GM19397 (cell line): ENCODE data around the gene SLC25A1.
"Not testable (repeated sequence)": the region's sequence is repeated elsewhere in the genome, so short reads cannot be mapped to it uniquely, and the experiment has no call there.

ENCODE experiments used
- ATAC-seq: cut with Tn5 transposase; IDR thresholded peaks from one replicate; pipeline ENCODE4 v1.9.1; 2021; ENCODE audit warnings: mild to moderate bottlenecking, moderate library complexity; ENCODE audit not compliant: unreplicated experiment

SLC25A1 gene

DNA sequence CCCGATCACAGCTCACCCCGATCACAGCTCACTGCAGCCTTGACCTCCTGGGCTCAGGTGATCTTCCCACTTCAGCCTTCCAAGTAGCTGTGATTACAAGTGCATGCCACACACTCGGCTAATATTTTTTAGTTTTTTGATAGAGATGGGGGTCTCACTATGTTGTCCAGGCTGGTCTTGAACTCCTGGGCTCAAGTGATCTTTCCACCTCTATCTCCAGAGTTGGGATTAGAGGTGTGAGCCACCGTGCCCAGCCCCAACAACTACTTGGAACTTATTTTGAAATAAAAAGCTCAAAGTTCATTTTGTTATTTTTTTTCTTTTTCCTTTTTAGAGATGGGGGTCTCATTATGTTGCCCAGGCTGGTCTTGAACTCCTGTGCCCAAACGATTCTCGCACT lies 27.8 kb upstream of the SLC25A1 start:
- no peak for ATAC-seq

DNA sequence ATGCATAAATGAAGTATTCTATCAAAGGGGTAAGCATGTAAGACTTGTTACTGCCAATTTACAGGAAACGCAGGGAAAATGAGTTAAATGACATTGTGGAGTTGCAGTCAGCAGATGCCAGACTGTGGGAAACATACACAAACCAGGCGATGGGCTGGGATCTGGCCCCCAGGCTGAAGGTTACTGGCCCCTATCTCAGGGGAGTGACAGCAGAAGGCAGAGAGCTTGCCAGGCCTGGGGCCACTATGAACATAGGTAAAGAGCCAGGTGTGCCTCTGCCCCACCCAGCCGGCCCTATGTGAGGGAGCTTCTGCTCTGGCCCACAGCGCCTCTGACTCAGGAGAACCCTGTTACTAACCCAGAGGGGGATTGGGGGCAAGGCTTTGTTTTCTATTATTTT lies 26.1 kb upstream of the SLC25A1 start:
- no peak for ATAC-seq

DNA sequence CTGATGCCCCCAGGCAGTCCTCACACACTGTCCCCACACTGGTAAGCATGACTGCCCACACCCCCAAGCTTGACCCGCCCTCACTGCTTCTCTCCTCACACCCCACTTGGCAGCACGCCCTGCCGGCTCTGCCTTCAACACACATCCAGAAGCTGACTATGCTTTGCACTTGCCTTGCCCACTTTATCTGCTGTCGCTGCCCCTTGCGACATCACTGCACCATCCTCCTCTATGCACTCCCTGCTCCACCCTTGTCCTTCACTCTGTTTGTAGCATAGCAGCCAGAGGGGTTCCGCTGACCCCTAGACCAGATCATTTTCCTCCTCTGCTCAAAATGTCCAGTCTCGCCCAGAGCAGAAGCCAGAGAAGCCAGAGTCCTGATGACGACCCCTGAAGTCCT lies 25.3 kb upstream of the SLC25A1 start:
- no peak for ATAC-seq

DNA sequence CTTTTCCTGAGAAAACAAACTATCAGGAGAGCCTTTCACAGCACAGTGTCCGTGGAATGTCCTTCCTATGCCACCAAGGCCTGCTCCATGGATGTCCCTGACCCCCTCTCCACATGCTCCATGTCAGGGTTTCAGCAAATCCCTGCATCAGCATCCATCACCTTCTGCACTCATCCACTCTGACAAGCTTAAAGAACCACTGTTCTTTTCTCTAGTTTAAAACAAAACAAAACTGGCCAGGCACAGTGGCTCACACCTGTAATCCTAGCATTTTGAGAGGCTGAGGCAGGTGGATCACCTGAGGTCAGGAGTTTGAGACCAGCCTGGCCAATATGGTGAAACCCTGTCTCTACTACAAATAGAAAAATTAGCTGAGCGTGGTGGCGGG lies 24.3 kb upstream of the SLC25A1 start:
- ATAC-seq = not testable (repeated sequence)

DNA sequence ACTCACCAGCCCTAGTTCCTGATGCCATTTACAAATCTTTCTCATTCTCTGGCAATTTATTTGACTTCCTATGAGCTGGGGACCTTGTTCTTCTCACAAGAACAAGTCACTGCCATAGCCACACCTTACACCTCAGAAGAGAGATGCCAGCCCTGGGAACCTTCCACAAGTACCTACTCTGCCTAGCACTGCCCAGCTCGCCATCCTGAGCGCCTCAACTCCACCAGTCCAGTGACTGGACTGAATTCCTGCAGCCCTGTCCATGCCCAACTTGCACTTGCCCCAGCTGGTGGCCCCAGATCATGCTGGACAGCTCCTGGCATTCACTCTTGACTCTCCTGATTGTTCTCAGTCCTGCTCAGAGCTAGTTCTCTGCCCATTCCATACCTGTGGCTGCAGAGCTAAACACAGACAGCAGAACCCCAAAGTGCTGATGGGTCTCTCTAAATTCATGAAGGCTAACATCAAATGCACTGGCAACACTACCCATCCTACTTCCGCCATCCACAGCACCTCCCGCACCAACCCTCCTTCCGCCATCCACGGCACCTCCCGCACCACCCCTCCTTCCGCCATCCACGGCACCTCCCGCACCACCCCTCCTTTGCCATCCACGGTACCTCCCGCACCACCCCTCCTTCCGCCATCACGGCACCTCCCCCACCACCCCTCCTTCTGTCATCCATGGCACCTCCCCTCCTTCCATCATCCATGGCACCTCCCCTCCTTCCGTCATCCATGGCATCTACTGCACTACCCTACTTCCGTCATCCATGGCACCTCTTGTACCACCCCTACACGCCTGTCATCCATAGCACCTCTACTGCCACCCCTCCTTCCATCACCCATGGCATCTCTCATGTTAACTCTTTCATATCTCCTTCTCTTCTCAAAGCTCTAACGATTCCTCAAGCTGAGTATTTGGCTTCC lies 23.6 kb upstream of the SLC25A1 start:
- ATAC-seq = no peak

DNA sequence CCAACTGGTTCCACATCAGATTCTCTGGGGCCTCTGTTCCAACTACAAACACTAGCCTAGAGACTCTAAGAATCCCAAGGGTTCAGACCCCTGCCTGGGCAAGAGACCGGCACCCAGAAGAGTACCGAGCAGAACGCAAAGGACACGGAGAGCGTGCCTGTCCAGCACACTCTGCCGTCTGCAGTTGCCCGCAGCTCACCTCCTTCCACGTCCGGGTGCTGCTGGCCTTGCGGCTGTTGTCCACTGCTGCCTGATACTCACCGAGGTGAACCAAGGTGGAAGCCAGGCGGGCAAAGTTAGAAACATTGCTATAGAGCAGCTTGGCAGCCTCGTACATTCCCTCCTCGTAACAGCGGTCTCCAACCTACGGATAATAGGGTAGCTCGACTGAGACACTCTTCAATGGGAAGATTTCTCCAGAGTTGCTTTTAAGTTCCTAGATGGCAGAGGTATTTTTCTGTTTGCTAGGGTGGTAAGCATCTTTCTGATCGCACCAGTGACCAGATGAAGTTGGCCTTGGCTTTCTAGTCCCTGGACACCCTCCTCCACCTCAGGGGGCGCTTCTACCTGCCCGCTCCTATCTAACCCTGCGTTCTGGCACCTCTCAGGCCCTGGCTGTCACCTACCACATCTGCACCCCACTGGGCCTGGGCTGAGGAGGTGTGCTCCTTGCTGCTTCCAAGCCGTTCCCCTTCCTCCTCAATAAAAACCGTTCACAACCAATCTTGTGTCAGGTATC lies 22.8 kb upstream of the SLC25A1 start:
- no peak for ATAC-seq

DNA sequence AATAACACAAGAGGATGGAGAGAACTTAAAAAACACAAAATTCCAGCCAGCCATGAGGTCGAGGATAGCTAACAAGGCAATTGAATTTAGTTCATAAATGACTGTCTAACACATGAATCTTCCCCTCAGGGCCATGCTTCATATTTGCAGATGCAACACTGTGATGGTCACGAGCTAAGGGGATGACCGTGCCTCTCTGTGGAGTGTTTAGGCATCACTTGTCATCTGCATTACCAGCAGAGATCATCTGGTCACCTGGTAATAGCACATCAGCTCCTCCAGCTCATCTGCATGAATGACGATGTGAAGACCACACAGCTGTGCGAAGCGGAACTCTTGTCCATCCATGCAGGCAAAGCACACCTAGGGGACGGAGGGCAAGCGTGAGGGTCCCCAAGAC lies 20.9 kb upstream of the SLC25A1 start:
- ATAC-seq = no peak

DNA sequence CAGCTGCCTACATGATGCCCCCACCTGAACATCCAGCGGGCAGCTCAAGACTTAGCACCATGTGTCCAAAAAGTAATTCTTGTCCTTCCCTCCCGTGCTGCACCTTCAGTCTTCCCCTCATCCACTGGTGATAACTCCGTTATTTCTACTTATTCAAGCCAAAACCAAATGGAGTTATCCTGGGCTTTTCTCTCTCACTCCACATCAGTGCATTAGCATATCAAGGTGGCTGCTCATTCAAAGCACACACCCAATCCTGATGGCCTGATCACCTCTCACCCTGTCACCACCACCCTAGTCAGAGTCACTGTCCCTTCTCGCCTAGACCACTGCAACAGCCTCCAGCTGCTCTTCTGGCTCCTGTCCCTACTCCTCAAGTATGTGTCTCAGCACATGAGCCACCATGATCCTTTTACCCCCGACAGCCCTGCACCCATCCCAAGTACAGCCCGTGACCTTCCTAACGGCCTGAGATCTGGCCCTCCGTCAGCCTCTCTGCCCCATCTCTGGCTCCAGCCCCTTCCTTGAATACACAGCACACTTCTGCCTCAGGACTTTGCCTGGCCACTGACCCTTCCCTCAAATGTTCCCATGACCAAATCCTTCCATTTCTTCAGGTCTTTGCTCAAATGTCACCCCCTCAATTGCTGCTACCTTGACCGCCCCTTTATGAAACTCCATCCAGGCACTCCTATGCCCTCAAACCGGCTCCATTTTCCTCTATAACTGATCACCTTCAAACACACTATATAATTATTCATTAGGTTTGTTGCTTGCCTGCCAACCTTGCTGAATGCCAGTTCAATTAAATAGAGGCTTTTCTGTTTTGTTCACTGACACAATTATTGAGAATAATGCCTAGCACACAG lies 19.7 kb upstream of the SLC25A1 start:
- no peak for ATAC-seq

DNA sequence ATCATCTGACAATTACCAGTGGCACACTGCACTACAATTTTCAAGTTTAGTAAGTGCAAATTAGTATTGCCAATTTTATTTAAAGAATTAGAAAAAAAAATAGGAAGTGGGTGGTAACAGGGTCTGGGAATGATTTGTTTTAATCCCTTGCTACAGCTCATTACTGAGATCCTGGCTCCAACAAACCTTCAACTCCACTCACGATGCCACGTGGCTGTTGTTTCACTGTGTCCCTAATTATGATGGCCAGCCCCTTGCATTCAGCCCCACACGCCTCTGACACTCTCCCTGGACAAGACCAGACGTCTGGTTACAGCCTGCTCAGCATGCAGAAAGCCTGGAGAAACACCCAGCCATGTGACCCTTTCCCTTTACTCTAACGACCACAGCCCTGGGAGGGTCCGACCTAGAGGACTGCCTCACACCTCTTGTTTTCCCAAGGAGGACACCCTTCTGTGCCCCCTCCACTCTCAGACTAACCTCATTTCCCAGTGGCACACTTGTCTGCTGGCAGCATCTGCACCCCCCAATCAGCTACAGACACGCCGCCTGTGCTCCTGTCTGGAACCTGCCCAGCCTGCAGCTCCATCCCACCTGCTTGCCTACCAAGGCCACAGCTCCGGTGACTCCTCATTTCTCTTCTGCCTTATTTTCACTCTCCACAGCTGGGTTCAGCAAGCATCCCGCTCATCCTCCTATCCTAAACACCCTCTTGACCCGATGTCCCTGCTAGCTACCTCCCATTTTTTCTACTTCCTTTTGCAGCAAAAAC lies 18.5 kb upstream of the SLC25A1 start:
- ATAC-seq = no peak

DNA sequence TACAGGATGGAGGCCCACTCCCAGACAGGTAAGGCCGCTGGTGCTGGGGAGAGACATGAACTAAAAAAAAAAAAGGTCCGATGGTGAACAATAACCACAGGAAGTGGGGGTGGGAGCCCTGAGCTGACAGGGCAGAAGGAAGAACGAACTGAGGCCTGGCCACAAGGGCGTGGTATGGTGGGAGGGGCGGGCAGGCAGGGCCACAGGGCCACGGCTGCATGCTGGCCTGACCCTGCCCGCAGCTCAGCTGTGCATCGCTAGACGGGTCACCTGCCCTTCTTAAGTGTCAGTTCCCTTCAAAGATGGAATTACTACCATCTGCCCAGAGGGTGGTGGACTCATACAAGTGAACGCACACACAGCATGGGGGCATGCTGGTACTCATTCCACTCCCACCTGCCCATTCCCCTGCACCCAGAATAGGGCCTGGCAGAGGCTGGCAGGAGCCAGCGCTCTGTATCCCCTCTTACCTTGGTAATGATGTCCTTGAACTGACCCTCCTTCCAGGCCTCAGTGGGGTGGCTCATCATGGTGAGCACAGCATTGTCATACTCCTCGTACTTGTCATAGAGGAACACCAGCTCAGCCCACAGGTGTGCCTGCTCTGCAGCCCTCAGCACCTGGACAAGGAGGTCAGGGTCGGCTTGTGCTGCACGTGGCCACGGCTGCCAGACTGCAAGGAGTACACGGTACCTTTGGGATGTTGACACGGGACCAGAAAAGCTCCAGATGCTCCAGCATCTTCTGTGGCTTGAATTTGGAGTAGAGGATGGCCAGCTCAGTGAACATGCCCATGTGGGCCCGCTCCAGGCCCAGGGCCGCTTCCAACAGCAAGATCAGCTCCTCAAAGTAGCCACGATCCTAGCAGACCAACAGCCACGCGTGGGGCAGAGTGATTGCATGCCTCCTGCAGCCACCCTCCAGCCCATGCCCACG lies 17.5 kb upstream of the SLC25A1 start:
- no peak for ATAC-seq

DNA sequence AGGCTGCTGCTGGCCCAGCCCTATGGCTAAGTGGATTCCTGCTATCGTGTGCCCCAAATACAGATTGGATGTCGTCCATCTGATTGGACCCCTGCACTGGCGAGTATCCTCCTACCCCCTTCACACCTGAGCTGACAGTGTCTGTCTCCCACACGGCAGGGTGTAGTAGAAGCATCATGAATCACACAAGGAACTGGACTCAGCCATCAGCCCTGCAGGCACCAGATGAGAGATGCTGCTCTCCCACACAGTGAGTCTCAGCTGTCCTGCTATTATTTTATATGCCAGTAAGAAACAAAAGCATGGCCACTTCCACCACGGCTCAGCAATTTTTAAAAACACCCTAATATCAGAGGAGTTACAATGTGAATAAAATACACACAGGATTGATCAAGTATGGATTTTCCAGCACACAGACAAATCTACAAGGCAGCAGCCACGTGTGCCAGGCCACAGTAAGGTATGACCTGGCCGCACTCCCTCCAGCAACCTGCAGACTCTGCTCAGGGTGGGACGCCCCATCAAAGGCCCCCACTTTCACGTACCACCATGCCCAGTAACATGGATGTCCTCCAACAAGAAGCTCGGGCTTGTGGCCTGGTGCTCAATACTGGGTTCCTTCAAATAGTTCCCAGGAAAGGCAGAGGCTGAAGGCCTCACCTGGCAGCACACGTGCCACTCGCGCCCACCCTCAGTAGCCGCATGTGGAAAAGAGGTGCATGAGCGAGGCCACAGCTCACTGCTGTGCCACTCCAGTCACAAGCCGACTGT lies 16.4 kb upstream of the SLC25A1 start:
- ATAC-seq = no peak

DNA sequence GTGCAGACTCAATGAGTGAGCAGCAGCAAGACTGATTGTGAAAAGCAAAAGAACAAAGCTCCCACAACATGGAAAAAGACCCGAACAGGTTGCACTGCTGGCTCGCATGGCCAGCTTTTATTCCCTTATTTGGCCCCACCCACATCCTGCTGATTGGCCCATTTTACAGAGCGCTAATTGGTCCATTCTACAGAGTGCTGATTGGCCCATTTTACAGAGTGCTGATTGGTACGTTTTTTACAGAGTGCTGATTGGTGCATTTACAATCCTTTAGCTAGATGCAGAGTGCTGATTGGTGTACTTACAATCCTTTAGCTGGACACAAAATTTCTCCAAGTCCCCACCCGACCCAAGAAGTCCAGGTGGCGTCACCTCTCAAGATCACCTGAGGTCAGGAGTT lies 15.3 kb upstream of the SLC25A1 start:
- no peak for ATAC-seq

DNA sequence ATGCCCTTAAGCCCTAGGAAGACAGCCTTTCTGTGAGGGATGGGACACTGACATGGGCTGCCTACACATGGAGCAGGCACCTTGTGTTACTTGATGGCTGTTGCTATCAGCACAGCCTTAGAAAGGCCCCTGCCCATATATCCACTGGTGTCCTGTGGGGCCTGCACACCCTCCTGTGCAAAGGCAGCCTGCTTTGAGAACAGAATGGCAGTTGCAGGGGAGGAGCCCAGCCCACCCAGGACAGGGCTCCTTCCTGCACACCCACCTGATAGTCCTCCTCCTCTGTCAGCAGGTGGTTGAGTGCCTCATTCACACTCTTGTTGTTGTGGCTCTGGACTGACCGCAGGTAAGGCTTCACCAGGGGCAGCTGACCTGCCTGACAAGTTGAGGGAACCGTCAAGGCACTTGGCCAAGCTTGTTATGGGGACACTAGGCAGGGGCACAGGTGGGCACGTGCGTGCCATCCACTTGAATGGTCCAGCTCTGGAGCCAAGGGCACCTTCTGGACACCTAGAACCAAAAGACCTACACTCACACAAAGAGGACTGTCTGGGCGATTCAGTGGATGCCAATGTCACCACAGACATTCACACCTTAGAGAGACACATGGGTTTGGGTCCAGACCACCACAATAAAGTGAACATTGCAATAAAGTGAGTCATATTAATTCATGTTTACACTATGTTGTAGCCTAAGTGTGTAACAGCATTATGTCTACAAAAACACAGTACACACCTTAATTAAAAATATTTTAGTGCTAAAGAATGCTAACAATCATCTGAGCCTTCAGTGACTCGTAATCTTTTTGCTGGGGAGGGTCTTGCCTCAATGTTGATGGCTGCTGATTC lies 9.4 kb upstream of the SLC25A1 start:
- ATAC-seq = no peak

DNA sequence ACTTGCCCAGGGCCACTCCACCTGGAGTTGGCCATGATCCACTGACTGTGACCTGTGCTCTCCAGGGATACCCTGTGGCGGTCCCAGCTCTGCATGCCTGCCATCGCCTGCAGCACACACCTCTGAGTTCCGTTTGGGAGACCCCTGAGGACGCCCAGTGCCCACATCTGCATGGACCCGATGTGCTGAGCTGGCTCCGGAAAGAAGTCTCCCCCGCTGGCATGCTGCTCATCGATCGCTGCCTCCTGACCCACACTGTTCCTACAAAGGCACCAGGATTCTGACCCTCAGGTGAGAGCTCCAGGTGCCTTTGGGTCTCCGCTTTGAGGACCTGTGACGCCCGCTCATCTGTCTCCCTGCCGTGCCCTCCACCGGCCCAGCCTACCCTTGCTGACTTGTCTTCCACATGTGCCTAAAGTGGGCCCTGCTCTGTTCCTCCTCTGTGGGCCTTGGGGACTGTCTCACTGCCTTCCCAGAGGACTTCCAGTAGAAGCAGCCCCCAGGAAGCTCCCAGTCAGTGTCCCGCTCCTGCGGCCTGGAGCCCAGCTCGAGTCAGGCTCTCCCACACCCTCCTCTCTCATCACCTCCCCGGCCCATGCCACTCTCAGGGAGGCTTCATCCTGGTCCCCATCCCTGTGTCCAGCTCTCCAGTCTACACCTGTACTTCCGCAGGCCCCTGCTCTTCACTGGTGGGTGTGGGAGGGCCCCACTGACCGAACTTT lies 5.9 kb upstream of the SLC25A1 start:
- ATAC-seq = no peak

DNA sequence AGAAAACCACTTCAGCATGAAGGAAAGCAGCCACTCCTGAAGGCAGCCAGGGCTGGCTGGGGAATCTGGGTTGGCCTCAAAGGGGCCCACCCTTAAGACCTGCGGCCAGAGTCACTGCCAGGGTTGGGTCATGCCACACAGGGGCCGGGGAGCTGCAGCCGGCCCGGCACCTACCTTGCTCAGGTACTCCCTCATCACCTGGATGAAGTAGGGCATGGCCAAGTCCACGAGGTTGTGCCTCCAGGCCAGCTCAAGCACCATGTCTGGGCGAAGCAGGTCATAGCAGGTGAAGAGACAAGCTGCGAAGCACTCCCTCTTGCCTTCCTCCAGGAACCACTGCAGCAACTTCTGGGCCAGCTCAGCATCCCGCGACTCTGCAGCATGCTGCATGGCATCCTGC lies 4.7 kb upstream of the SLC25A1 start:
- no peak for ATAC-seq

DNA sequence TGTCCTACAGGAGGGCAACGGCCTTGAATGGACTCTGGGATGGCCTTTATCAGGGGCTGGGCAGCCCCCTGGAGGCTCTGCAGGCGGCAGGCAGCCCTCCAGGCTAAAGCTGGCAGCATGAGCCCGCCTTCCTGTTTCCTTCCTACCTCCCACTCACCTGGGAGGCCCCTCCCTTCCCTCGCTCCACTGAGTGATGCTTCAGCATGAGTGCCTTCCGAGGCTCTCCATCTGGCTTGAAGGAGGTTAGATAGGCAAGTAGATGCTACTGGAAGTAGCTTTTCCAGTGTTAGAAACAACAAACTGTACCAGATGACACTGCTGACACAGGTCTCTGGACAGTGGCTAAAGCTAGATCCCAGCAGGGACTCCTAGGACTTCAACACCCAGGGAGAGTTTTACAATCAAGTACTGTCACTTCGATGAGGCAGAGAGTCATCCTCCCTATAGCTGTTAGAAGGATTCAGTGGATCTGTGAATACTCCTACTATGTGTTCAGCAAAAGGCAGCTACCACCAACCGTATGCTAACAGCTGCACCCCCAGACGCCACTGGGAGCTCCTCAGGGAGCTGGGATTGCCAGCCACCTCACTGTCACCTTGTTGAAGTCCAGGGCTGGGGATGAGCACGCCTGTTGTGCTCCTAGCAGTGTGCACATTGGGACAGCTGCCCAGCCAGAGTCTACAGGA lies 4.1 kb upstream of the SLC25A1 start:
- ATAC-seq = no peak
